HG03064 (cell line): ENCODE data around the gene SENP7.
"Not testable (repeated sequence)": the region's sequence is repeated elsewhere in the genome, so short reads cannot be mapped to it uniquely, and the experiment has no call there.

Experiments
- ATAC-seq: cut with Tn5 transposase; IDR thresholded peaks from one replicate; pipeline ENCODE4 v1.9.1; 2021; ENCODE audit warnings: low read depth; ENCODE audit not compliant: unreplicated experiment

SENP7 gene, protein sequence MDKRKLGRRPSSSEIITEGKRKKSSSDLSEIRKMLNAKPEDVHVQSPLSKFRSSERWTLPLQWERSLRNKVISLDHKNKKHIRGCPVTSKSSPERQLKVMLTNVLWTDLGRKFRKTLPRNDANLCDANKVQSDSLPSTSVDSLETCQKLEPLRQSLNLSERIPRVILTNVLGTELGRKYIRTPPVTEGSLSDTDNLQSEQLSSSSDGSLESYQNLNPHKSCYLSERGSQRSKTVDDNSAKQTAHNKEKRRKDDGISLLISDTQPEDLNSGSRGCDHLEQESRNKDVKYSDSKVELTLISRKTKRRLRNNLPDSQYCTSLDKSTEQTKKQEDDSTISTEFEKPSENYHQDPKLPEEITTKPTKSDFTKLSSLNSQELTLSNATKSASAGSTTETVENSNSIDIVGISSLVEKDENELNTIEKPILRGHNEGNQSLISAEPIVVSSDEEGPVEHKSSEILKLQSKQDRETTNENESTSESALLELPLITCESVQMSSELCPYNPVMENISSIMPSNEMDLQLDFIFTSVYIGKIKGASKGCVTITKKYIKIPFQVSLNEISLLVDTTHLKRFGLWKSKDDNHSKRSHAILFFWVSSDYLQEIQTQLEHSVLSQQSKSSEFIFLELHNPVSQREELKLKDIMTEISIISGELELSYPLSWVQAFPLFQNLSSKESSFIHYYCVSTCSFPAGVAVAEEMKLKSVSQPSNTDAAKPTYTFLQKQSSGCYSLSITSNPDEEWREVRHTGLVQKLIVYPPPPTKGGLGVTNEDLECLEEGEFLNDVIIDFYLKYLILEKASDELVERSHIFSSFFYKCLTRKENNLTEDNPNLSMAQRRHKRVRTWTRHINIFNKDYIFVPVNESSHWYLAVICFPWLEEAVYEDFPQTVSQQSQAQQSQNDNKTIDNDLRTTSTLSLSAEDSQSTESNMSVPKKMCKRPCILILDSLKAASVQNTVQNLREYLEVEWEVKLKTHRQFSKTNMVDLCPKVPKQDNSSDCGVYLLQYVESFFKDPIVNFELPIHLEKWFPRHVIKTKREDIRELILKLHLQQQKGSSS

DNA sequence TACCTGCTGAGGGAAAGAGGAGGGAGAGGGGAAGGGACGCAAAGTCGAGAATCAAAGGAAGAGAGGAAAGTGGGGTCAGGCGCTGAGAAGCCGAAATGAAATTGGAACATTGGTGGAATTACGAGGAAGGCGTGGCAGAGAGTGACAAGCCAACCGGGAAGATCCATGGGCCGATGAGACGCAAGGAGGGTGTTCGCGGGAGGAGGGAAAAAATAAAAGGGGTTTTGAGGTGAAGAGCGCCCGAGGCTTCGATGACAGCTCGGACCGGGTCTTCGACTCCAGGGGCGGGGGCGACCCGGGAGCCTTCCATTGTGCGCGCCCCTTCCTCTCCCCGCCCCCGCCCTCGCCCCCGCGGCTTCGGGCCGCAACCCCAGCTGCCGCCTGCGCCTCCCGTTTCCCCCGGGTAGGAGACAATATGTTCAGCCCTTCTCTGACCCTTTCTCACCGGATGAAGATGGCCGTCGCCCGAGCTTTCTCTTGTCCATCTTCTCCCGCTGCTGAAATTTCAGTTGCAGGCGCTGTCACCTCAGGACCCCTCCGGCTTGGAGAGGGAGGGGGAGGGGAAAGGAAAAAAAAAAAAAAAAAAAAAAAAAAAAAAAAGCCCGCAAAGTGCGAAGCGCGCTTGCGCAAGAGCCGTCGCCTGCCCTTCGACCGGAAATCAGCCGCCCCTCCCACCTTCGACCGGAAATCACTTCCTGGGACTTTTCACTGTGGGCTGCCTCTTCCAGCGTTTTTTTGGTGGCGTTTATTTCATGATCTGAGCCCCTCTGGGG is at the start of gene SENP7:
TSS of gene SENP7 (minus strand) at position 567 of the 773 bp plus-strand sequence. CDS start at position 485, 82 bp downstream.
- no peak for ATAC-seq

DNA sequence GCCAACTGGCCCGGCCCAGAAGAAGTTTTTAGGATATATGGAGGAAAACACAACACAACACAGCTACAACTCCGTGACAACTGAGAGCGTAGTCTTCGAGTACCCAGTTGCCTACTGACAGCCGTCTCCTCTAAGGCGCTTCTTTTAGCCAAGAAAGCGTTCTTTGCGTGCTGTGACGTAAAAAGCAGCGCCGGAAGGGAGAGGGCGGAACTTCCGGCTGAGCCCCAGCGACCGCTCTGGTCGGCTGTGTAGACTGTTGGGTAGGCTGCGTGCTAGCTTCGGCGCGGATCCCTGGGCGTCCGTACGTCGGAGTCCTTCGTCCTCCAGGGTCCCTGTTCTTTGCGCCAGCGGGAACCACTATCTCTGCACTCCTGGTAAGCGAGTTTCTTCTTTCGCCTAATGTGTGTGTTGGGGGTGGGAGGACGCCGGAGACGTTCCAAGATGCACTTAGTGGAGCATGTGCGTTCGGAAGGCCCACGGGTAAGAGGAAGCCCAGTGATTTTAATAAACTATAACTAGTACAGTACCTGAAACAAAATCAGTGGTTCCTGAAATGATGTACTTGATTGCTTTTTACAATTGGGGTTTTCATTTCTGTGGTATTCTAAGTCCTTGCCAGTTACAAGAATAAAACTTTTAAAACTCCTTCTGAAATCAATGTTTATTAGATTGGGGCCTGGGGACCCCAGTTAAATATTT is 48.8 kb upstream of the SENP7 start, which contains the start of gene TRMT10C:
TSS of gene TRMT10C (plus strand) at position 239 of the 699 bp plus-strand sequence. CDS start 2,914 bp downstream, outside the sequence.
- peak; percentile 99 for ATAC-seq

DNA sequence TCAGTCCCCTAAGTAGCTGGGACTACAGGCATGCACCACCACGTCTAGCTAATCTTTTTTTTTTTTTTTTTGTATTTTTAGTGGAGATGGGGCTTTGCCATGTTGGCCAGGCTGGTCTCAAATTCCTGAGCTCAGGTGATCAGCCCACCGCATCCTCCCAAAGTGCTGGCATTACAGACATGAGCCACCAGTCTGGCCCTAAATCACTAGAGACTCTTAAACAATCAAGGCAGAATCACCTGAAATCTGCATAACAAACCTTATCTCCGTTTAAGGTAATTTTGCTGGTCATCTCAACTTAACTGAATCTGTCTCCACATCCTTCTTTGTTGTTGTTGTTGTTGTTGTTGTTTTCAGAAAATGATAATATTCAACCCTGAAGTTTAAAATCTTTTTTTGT is 43.1 kb upstream of the SENP7 start:
- no peak for ATAC-seq

DNA sequence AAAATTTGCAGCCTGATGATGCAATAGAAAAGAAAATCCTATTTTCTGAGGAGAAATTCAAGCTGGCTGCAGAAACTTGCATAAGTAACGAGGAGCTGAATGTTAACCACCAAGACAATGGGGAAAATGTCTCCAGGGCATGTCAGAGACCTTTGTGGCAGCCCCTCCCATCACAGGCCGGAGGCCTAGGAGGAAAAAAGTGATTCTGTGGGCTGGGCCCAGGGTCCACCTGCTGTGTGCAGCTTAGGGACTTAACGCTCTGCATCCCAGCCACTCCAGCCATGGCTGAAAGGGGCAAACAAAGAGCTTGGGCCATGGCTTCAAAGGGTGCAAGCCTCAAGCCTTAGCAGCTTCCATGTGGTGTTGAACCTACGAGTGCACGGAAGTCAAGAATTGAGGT is 40.4 kb upstream of the SENP7 start:
- ATAC-seq, result not testable (repeated sequence)

DNA sequence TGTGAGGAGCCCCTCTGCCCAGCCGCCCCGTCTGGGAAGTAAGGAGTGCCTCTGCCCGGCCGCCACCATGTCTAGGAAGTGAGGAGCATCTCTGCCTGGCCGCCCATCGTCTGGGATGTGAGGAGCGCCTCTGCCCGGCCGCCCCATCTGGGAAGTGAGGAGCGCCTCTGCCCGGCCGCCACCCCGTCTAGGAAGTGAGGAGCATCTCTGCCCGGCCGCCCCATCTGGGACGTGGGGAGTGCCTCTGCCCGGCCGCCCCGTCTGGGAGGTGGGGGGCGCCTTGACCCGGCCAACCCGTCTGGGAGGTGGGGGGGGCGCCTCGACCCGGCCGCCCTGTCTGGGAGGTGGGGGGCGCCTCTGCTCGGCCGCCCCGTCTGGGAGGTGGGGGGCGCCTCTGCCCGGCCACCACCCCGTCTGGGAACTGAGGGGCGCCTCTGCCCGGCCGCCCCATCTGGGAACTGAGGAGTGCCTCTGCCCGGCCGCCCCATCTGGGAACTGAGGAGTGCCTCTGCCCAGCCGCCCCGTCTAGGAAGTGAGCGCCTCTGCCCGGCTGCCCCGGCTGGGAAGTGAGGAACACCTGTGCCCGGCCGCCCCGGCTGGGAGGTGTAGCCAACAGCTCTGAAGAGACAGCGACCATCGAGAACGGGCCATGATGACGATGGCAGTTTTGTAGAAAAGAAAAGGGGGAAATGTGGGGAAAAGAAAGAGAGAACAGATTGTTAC is 38.5 kb upstream of the SENP7 start:
- ATAC-seq, result not testable (repeated sequence)

DNA sequence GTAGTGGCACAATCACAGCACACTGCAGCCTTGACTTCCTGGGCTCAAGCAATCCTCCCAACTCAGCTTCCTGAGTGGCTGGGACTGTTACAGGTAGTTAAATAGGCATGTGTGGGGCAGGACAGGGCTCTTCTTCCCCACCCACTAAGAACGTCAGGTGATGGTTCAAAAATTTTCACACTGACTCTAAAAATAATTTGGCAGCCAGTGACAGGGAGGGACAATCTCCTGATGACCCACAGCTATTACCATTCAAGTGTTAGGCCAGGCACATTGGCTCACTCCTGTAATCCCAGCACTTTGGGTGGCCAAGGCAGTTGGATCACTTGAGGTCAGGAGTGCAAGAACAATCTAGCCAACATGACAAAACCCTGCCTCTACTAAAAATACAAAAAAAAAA is 36.5 kb upstream of the SENP7 start:
- no peak for ATAC-seq

DNA sequence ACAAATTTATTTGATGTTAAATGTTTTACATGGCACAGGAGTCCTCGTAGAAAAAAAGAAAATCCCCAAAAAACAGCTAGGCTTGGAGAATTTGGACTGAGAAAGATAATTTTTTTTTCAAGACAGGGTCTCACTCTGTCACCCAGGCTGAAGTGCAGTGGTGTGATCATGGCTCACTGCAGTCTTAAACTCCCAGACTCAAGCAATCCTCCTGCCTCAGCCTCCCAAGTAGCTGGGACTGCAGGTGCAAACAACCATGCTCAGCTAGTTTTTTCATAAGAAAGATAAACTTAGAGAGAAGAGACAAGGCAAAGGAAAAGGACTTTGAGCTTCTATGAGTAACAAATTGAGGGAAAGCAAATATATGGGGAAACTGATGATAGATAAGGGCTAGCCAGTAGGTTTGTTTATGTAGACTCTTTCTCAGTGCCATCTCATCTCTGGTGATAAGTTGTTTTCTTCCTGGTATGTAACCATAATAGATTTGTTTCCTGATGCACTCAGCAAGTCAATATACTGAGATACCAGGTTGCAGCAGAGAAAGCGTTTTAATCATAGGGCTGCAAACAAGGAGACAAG is 35.6 kb upstream of the SENP7 start:
- ATAC-seq, result no peak

DNA sequence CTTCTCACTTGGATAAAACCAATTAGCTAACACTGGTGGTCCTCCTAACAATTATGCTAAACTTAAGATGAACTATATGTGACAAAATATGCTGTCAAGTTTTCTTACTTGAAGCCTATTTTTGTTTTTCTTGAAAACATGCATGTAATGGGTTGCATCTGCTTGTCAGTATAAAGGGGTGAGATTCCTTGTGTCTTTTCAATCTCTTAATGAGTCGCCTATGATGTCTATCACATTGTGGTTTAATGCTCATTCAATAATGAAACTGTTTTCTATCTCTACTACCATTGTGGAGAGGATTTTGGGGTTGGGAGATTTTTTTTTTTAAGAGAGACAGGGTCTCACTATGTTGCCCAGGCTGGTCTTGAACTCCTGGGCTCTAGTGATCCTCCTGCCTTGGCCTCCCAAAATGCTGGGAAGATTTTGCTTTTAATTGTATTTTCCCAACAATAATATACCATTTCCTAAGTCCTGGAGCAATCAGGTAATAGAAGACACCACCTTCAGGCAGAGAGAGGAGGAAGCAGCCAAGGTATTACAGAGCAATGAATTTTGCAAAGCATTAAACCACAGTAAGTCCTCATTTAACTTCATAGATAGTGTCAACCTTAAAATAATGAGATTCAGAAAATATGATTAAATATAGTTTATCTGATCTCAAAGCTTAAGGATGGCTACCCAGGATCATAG is 31.3 kb upstream of the SENP7 start:
- no peak for ATAC-seq

DNA sequence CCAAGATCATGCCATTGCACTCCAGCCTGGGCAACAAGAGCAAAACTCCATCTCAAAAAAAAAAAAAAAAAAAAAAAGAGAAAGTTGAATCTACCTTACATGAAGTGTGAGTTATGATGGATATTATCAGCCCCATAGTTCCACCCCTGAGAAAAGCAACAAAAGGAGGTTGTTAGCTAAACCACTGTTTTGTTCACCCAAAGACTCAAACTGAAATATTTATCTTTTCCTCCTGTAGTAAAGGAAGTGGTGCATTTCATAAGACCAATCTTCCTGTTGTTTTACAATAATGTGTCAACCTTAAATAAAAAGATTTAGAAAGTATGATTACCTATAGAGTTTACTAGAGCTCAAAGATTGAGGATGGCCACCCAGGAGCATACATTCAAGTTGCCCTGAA is 29.9 kb upstream of the SENP7 start:
- no peak for ATAC-seq

DNA sequence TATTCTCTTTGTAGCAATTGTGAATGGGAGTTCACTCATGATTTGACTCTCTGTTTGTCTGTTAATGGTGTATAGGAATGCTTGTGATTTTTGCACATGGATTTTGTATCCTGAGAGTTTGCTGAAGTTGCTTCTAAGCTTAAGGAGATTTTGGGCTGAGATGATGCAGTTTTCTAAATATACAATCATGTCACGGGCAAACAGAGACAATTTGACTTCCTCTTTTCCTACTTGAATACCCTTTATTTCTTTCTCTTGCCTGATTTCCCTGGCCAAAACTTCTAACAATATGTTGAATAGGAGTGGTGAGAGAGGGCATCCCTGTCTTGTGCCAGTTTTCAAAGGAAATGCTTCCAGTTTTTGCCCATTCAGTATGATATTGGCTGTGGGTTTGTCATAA is 23.9 kb upstream of the SENP7 start:
- ATAC-seq, result not testable (repeated sequence)

DNA sequence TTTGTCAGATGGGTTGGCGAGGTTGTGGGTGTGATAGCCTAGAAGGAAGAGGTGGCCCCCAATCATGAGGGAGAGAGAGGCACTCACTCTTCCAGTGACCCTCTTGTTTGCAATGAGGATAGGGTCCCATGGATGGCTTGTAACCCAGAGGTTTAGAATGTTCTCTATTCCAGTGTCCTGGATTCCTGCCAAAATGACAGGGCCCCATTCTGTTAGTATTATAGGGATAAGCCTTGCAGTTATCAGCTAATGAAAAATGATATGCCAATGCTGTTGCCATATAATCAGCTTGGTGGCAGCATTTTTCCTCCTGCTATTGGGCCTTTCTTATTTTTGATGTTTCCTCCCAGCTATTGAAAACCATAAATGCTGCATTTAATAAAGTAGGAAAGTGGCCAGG is 23.3 kb upstream of the SENP7 start:
- ATAC-seq, result no peak

DNA sequence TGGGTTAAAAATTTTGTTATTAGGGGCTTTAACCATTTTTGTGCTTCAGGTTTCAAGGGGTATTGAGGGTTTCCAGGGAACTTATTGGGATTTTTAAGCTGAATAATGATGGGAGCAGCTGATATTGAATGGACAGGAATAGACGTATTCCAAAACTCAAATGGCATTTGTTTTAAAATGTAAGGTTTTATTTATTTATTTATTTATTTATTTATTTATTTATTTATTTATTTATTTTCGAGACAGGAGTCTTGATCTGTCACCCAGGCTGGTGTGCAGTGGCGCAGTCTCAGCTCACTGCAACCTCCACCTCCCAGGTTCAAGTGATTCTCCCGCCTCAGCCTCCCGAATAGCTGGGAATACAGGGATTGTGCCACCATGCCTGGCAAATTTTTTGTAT is 22.2 kb upstream of the SENP7 start:
- no peak for ATAC-seq

DNA sequence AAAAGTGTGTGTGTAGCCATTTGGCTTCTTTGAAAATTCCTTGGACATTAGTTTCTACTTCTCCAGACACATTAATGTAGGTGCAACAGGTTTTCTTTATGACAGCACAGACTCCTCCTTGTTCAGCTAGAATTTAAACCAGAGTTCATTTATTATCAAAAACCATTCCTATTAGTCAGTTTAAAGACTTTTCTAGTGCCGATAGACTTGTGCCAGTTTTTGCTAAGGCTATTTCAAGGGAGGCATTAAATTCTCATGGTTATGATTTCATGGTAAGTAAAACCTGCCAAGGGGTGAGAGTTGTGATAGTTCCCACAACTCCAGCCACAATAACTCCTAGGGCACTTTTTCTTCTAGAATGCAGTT is 20.6 kb upstream of the SENP7 start:
- no peak for ATAC-seq

DNA sequence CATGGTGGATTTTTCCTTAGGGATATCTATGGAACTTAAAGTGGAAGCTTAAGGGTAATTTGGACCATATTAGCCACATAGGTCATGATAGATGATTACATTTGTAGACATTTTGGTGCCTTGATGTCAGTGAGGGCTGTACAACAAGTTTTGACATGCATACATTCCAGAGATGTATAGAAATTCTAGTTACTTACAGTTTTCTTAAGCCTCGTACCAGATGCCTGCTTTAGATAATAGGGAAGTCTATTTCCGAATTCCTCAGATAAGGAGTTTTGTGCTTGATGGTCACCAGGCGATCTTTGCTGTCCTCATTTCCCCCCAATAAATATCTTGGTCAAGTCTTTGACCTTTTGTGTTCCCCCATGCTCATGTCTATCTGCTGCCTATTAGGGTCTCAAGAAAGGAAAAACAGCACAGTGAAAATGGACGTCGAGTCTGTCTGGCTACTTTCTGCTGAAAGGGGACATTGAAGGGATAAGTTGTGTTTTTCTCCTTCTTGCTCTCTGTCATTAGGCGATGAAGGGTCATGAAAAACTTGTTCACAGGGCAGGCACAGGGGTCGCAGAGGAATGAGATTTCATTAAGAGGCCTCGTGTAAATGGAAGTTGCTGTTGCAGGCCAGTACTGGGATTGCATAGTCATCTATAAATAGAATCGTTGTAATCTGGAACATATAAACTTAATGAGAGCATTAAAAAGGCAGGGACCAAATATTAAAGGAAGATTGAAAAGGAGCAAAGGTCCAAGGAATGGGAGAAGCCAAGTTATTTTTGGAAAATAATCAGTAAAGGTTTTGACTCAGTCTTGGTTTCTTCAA is 20.0 kb upstream of the SENP7 start:
- no peak for ATAC-seq

DNA sequence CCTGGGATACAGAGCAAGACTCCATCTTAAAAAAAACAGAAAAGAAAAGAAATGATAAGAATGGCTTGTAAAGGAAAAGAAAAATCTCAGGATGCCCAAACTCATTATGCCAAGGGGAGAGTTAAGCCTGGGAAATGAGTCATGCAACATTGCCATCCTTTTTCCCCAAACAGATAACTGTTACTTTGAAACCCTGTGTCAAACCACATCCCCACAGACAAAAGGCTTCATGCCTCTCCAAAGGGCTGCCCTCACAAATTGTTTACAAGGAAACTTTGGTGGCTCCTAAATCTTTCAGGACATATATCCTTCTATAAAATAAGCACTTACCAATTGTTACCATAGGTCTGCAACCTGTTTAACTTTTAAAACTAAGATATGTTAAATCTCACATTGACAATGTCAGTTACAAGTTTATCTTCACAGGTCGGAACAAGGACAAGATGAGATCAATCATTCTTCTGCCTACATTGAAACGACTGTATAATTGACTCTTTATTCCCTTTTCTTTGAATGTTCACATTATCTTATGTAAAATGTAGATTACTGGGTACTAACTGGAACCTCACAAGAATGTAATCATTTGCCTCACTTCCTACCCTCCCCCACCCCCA is 18.6 kb upstream of the SENP7 start:
- no peak for ATAC-seq

DNA sequence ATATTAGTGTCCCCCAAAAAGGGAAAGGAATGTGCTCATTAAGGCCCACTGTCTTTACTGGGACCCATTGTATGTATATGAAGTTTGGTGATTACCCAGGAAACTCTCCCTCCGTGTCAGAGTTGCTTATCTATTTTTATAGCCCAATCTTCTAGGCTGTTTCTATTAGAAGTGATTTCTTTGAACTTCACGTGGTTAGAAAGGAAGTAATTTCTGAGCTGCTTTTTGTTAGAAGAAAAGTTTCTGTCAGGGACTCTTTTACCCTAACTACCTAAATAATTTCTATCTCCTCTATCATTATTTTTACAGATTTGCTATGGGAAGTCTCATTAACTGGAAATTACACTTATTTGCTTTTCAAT is 17.7 kb upstream of the SENP7 start:
- no peak for ATAC-seq
